AG09309 (cell line): ENCODE results near the gene ALAS1.
A peak's percentile ranks its signal among the peaks of the same experiment; 100 is the strongest.

Experiments
- DNase-seq: peaks from one replicate; pipeline ENCODE4 v3.0.0-alpha.2; 2010; ENCODE audit warnings: low read depth
- H3K4me3 ChIP-seq: 2 replicates; pipeline ENCODE4 v1.5.1; 2011; ENCODE audit warnings: mild to moderate bottlenecking, low read depth, low read length, moderate library complexity; ENCODE audit not compliant: control insufficient read depth
- TF ChIP-seq, protein P1 (sequence below): IDR thresholded peaks from 2 replicates; pipeline ENCODE4 v1.5.1; 2011; ENCODE audit warnings: mild to moderate bottlenecking, low read depth, low read length, inconsistent platforms; ENCODE audit not compliant: insufficient read depth, control insufficient read depth; ENCODE audit errors: missing control alignments

The ALAS1 gene

DNA sequence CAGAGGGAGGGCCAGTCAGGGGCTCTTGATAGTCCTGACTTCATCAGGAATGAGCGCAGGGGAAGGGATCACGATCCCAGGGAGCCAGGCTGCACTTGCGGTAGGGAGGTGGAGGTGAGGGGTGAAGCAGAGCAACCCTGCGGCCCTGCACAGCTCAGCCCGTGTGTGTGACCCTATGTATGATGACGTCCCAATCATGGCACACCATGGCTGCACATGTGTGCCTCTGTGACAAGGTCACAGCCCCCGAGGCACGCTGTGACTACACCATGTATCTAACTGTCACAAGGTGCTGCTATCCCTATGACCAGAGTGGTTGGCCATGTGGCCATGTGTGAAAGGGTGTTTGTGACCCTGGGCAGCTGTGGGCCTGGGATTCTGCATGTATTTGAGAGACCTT, 13.3 kb upstream of the ALAS1 start:
- no peak for DNase-seq

DNA sequence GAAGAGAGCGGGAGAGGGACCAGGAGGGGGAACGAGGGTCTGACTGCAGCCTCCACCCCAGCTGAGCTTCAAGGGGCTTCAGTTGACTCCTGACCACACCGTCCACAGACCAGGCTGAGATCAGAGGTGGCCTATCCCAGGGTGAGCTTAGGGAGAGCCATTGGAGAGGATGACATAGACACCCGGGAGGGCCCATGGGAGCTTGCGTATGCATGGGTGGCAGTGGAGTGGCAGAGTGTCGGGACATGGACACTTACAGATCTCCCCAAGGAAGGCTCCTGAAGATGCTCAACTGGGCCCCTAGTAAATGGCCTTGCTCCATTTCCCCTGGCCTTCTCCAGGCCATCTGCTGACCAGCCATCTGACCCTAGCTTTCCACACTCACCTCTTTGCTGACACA, 12.6 kb upstream of the ALAS1 start:
- no peak overlapping the region for H3K4me3 ChIP-seq
- DNase-seq, result no peak
- TF ChIP-seq, protein P1, sequence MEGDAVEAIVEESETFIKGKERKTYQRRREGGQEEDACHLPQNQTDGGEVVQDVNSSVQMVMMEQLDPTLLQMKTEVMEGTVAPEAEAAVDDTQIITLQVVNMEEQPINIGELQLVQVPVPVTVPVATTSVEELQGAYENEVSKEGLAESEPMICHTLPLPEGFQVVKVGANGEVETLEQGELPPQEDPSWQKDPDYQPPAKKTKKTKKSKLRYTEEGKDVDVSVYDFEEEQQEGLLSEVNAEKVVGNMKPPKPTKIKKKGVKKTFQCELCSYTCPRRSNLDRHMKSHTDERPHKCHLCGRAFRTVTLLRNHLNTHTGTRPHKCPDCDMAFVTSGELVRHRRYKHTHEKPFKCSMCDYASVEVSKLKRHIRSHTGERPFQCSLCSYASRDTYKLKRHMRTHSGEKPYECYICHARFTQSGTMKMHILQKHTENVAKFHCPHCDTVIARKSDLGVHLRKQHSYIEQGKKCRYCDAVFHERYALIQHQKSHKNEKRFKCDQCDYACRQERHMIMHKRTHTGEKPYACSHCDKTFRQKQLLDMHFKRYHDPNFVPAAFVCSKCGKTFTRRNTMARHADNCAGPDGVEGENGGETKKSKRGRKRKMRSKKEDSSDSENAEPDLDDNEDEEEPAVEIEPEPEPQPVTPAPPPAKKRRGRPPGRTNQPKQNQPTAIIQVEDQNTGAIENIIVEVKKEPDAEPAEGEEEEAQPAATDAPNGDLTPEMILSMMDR, result no peak

More for the DNA sequence above, 13.3 kb upstream of the ALAS1 start:
- no peak overlapping the region for H3K4me3 ChIP-seq
- TF ChIP-seq, protein P1, result no peak

DNA sequence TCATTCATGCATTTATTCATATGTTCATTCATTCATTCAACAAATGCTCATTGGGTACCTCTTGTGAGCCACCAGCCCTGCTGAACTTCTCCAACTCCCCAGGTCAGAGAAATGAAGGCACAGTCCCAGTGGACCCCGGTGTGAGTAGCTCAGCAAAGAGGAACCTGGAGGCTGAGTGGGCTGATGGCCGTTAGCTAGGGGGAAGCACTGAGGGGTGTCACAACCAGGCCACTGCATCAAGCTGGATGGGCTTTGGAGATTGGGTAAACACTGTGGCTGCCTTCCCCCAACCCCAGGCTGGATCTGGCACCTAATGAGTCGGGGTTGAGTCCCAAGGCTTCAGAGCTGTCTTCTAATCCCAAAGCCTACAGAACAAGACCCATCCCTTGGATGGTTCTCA, 12.1 kb upstream of the ALAS1 start:
- TF ChIP-seq, protein P1, result no peak
- no peak overlapping the region for H3K4me3 ChIP-seq
- no peak for DNase-seq

DNA sequence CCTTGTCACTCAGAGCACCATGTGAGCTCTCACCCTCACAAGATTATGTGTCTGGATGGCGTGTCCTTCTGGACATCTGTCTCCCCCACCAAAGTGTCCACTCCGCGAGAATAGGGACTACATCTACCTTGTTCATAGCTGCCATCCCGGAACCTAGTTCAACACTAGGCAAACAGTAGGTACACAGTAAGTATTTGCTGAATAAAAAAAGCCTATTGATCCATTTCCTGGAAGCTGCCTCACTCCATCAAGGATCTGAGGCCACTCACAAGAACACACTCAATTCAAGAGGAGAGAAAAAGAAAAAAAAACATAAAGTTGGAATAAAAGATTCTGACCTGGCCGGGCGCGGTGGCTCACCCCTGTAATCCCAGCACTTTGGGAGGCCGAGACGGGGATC, 11.2 kb upstream of the ALAS1 start:
- no peak overlapping the region for H3K4me3 ChIP-seq
- TF ChIP-seq, protein P1, result no peak
- DNase-seq, result no peak

DNA sequence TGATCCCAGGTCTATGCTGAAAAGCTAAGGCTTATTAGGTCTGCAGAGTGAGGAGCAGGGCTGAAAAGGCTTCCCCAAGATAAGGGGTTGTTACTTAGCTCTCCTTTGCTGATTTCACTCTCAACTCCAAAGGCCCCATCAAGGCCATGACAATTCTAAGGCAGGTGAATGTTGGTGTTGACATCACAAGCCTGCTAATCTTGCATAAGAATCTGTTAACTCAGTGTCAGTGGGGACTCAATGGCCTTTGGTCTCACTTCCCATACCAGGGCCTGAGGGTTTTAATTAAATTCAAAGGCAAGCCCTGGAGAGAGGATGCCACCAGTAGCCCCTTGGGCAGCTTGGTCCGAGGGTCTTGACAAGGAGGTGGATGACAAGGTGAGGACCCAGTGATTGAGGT, 9.4 kb upstream of the ALAS1 start:
- TF ChIP-seq, protein P1, result no peak
- DNase-seq, result no peak
- no peak overlapping the region for H3K4me3 ChIP-seq

DNA sequence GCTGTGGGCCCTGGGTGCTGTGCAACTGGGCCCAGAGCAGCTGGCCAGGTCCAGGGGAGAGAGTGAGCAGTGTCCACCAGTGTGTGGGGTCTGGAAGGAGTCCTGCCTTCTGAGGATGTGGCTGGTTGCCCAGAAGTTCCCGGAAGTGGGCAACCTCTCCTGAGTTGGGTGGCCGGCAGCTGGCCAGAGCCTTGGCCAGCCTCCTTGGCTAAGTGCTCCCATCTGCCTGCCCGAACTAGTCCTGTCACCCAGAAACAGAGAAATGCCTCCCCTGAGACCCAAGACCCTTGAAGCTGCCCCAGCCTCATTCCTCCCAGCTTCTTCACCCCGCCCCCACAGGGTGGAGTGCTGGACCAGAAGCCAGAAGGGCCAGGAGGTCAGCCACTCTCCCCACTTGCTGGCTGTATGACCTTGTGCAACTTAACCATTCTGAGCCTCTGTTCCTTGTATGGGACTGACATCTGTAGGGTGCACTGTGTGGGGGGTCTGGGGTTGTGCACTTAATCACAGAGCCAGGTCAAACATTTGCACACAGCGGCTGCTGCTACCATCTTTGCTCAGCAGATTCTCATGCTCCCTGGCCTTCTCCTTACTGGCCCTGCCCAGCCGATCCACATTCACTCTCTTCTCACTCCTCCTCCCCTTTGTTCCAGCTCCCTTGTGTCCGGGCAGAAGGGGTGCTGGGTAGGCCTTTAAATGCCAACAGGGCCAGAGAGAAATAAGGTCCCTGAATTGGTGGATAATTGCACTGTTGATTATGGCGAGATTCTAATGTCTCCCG, 7.5 kb upstream of the ALAS1 start:
- TF ChIP-seq, protein P1, result no peak
- H3K4me3 ChIP-seq, result no peak overlapping the region
- DNase-seq, result peak; percentile 37
